ENCODE data around the gene MRPS15. TPM values are rescaled to one million over a fixed set of nuclear protein-coding genes. Genes with fewer than 3 reads are reported as not detected.

Gene MRPS15
- polyA plus RNA-seq, 1 experiment, result 73.5 TPM

DNA sequence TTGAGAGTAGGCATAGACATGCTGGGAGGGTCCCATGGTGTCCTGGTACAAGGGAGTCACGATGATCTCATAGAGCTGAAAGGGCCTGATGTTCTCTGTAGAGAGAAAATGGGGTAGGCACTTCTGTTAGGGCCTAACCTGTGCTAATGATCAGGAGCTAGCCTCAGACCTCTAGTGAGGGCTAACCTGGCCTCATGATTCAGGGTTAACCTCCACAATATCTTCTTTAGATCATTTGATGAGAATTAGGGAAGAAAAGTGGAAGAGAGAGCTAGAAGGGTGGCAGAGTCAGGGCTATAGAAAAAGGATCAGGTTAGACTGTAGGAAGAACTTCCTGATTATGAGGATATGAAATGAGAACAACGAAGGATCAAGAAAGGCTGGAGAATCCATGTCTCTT, 5.0 kb upstream of the MRPS15 start:
- TF ChIP-seq CTCF (IDR thresholded peaks at IDR 0.05; ENCODE audit: low read depth, low read length), result no peak
- ChIA-PET POLR2A (no interaction called here), CTCF (no interaction called here)
- Histone ChIP-seq H3K4me3 (ENCODE audit: low read depth, low read length) (no peak overlapping the region), H3K27me3 (ENCODE audit: control insufficient read depth, insufficient read depth, low read length) (peaks cover 9% of the 10 kb centered on the region), H3K9me3 (ENCODE audit: control insufficient read depth, insufficient read depth, low read length) (no peaks in the 10 kb centered on the region; the same call in 1 of the 2 replicates), H3K27ac (ENCODE audit: low read depth, low read length) (no peak overlapping the region)
- no peak for DNase-seq (ENCODE audit: low read depth, low spot score)

DNA sequence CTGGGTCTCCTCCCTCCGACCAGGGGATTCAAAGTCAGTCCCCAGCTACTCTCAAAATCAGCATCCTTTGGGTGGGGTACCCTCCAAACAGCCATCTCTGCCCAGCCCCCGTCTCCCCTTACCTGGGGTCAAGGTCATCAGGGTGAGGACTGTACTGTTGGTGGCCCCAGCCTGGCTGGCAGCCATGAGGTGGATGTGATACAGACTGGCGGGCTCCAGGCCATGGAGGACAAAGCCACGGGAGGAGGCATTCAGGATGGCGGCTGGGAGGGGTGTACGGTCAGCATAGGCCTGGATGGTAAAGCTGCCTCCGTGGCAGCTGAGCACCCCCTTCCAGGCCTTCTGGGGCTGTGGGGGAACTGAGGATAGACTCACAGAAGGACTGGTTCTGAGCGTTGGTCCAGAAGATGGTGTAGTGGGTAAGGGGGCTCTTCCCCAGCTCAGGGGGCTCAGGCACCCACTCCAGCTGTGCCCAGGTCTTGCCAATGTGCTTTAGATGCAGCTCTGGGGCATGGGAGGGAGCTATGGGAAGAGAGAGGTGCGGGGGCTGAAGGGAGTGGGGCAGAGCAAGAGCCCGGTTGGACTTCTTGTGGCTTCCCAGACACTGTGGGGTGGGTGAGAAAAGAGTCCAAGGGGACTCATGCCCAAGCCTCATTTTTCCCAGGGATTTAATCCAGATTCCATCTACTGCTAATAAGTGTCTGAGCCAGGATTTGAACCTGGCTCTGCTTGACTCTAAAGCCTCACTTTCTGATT, 3.7 kb upstream of the MRPS15 start:
- Histone ChIP-seq H3K9me3 (ENCODE audit: control insufficient read depth, insufficient read depth, low read length) (no peaks in the 10 kb centered on the region; the same call in 1 of the 2 replicates), H3K27ac (ENCODE audit: low read depth, low read length) (no peak overlapping the region), H3K4me3 (ENCODE audit: low read depth, low read length) (no peak overlapping the region), H3K27me3 (ENCODE audit: control insufficient read depth, insufficient read depth, low read length) (peaks cover 9% of the 10 kb centered on the region)
- POLR2A ChIA-PET, result interaction anchor here (0.5 to 0.6 kb wide), 2 partner anchors 268 to 272 kb away, joined by 3 to 7 read pairs; no protein-coding TSS in a partner anchor
- CTCF ChIA-PET, result no interaction called here
- no peak for DNase-seq (ENCODE audit: low read depth, low spot score)
- TF ChIP-seq CTCF (IDR thresholded peaks at IDR 0.05; ENCODE audit: low read depth, low read length), result no peak

DNA sequence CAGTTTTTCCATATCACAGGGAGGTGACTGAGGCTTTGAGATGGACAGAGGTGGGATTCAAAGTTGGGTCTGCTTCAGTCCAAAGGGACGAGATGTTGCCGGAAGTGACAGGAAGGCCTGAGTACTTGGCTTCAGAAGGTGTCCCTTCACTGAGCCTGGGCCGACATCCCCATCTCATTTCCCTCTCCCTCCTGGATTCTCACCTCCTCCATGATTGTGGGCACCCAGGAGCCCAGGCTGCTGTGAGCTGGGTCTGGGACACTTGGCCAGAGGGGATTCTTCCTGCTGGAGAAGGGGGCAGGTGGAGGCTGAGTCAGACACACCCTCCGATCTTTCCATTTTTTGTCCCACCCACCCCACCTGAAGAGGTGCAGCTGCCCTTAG, 2.8 kb upstream of the MRPS15 start:
- Histone ChIP-seq H3K27ac (ENCODE audit: low read depth, low read length) (no peak overlapping the region), H3K27me3 (ENCODE audit: control insufficient read depth, insufficient read depth, low read length) (peaks cover 3% of the 10 kb centered on the region), H3K4me3 (ENCODE audit: low read depth, low read length) (no peak overlapping the region), H3K9me3 (ENCODE audit: control insufficient read depth, insufficient read depth, low read length) (no peaks in the 10 kb centered on the region; the same call in 1 of the 2 replicates)
- POLR2A ChIA-PET, result interaction anchor here (0.5 kb wide), 1 partner anchor 271 kb away, joined by 7 read pairs; no protein-coding TSS in a partner anchor
- CTCF ChIA-PET, result no interaction called here
- no peak for TF ChIP-seq CTCF (IDR thresholded peaks at IDR 0.05; ENCODE audit: low read depth, low read length)
- no peak for DNase-seq (ENCODE audit: low read depth, low spot score)

GRCh38 chr1:36466370-36467026, 2.3 kb upstream of the MRPS15 start:
- ChIA-PET POLR2A (no interaction called here), CTCF (no interaction called here)
- Histone ChIP-seq H3K4me3 (ENCODE audit: low read depth, low read length) (no peak overlapping the region), H3K27me3 (ENCODE audit: control insufficient read depth, insufficient read depth, low read length) (no peaks in the 10 kb centered on the region), H3K9me3 (ENCODE audit: control insufficient read depth, insufficient read depth, low read length) (no peaks in the 10 kb centered on the region; the same call in 1 of the 2 replicates), H3K27ac (ENCODE audit: low read depth, low read length) (no peak overlapping the region)
- no peak for DNase-seq (ENCODE audit: low read depth, low spot score)
- no peak for TF ChIP-seq CTCF (IDR thresholded peaks at IDR 0.05; ENCODE audit: low read depth, low read length)
